HL-60/S4 treated with phorbol 12-myristate 13-acetate at 8.2 ng/mL for 4 days and 3 days (cell line): ENCODE measurements around the gene F2RL3.

Source experiments
- in situ Hi-C: fragments of 300-500 bp; cut with MboI; formaldehyde crosslinking; loops from 2 replicates; pipeline ENCODE4 v1.15.0; 2022; ENCODE audit warnings: low sequenced_read_pairs

Gene F2RL3

GRCh38 chr19:16888629-16889365 is at the start of gene F2RL3:
Gene F2RL3, plus strand, starts transcription at chr19:16888999. Its CDS starts 191 bp downstream, at chr19:16889190.
- in situ Hi-C loops = no loop called here

GRCh38 chr19:16841391-16841926 is 47.3 kb upstream of the F2RL3 start:
- in situ Hi-C loops = no loop called here

GRCh38 chr19:16846901-16847300 is 41.9 kb upstream of the F2RL3 start:
- in situ Hi-C loops = no loop called here

GRCh38 chr19:16847430-16847829 is 41.4 kb upstream of the F2RL3 start:
- in situ Hi-C loops = no loop called here

GRCh38 chr19:16849168-16849567 is 39.6 kb upstream of the F2RL3 start:
- in situ Hi-C loops = no loop called here

GRCh38 chr19:16850133-16850532 is 38.7 kb upstream of the F2RL3 start:
- in situ Hi-C loops = no loop called here

GRCh38 chr19:16851031-16851712 is 37.6 kb upstream of the F2RL3 start:
- in situ Hi-C loops = no loop called here

GRCh38 chr19:16853066-16853465 is 35.7 kb upstream of the F2RL3 start:
- in situ Hi-C loops = no loop called here

- in situ Hi-C loops = no loop called here
Observed at GRCh38 chr19:16856091-16856490, 32.7 kb upstream of the F2RL3 start.

GRCh38 chr19:16859626-16860025 is 29.2 kb upstream of the F2RL3 start:
- in situ Hi-C loops = no loop called here

GRCh38 chr19:16860118-16860517 is 28.7 kb upstream of the F2RL3 start:
- in situ Hi-C loops = no loop called here

GRCh38 chr19:16861011-16861410 is 27.8 kb upstream of the F2RL3 start:
- in situ Hi-C loops = no loop called here

- in situ Hi-C loops = no loop called here
Observed at GRCh38 chr19:16861834-16862233, 27.0 kb upstream of the F2RL3 start.

GRCh38 chr19:16862826-16863415 is 25.9 kb upstream of the F2RL3 start:
- in situ Hi-C loops = no loop called here

- in situ Hi-C loops = no loop called here
Observed at GRCh38 chr19:16867211-16867610, 21.6 kb upstream of the F2RL3 start.

GRCh38 chr19:16868423-16869130 is 20.2 kb upstream of the F2RL3 start:
- in situ Hi-C loops = no loop called here

- in situ Hi-C loops = no loop called here
Observed at GRCh38 chr19:16869331-16869972, 19.3 kb upstream of the F2RL3 start.

- in situ Hi-C loops = no loop called here
Observed at GRCh38 chr19:16871871-16872270, 16.9 kb upstream of the F2RL3 start.

- in situ Hi-C loops = no loop called here
Observed at GRCh38 chr19:16872728-16873127, 16.1 kb upstream of the F2RL3 start.

- in situ Hi-C loops = no loop called here
Observed at GRCh38 chr19:16873594-16873993, 15.2 kb upstream of the F2RL3 start.
